Measurements from ENCODE around the gene PITX1. TPM values are rescaled to one million over a fixed set of nuclear protein-coding genes. Genes with fewer than 3 reads are reported as not detected.

PITX1 gene
- total and polyA plus RNA-seq, 2 donors (not counting 1 experiment from before 2014, with no cell fraction given), result 0.13 TPM; not detected in 1

- peak; percentile 66 for DNase-seq
- no peak overlapping the region for H3K27ac ChIP-seq (ENCODE audit: low read length in 2 of 2)
- H3K4me3 ChIP-seq (ENCODE audit: control extremely low read depth in 1 of 5, extremely low read depth in 1 of 5, insufficient read depth in 1 of 5, low read depth in 2 of 5, low read length in 4 of 5), result peak overlapping the region in 2 of 5 experiments; percentile 12 to 31
- peaks cover 32 to 48% of the 10 kb centered on the region in 2 donors for H3K4me1 ChIP-seq (ENCODE audit: control insufficient read depth in 2 of 2, insufficient read depth in 2 of 2, low read length in 2 of 2)
- Mint-ChIP-seq H3K4me1 (peaks cover 31% of the 10 kb centered on the region), H3K27me3 (peaks cover 63% of the 10 kb centered on the region), H3K27ac (no peak overlapping the region), H3K9me3 (ENCODE audit: insufficient read depth) (no peaks in the 10 kb centered on the region), H3K4me3 (peak overlapping the region; percentile 63)
- H3K4me2 ChIP-seq (replicated peaks; ENCODE audit: low read depth, low read length, poor library complexity, severe bottlenecking), result peak overlapping the region; percentile 69
- H3K79me2 ChIP-seq (ENCODE audit: control insufficient read depth, insufficient read depth, low read length), result no peaks in the 10 kb centered on the region
- peaks cover 0 to 91% (median 67%) of the 10 kb centered on the region in 4 experiments for H3K27me3 ChIP-seq (replicated peaks in 1 of 4; ENCODE audit: control extremely low read depth in 1 of 4, control insufficient read depth in 3 of 4, insufficient read depth in 4 of 4, low read length in 3 of 4)
- intact Hi-C loops (cut with micrococcal nuclease), result loop anchor here (1.0 to 10.0 kb wide), 2 partner anchors 10 to 306 kb away; partner anchors contain the start of gene CAMLG
- H4K20me1 ChIP-seq (ENCODE audit: control insufficient read depth, insufficient read depth, low read length, poor library complexity, severe bottlenecking), result peaks cover 23% of the 10 kb centered on the region
- H3K9me3 ChIP-seq (ENCODE audit: control extremely low read depth in 1 of 3, control insufficient read depth in 2 of 3, insufficient read depth in 1 of 3, low read length in 2 of 3), result peaks cover 0 to 48% (median 0%) of the 10 kb centered on the region in 3 donors
- peak overlapping the region; percentile 17 for H2AFZ ChIP-seq (ENCODE audit: insufficient read depth, low read depth, low read length, poor library complexity, severe bottlenecking)
- ChIA-PET POLR2A (no interaction called here), CTCF (no interaction called here)
- H3K9ac ChIP-seq (ENCODE audit: low read length), result peak overlapping the region; percentile 27
- H3K36me3 ChIP-seq (replicated peaks in 1 of 2; ENCODE audit: control extremely low read depth in 1 of 2, control insufficient read depth in 1 of 2, extremely low read depth in 1 of 2, insufficient read depth in 2 of 2, low read length in 1 of 2), result no peaks in the 10 kb centered on the region
- ATAC-seq (ENCODE audit: low read depth), result peak; percentile 25
- 5% methylated on average over 50 of the region's 51 CpGs for WGBS (ENCODE audit: insufficient coverage)
- TF ChIP-seq CTCF (IDR thresholded peaks at IDR 0.05) (no peak), EZH2 (IDR thresholded peaks at IDR 0.05; ENCODE audit: borderline replicate concordance, insufficient read depth, low read depth, low read length, poor library complexity, severe bottlenecking) (no peak)
These were observed 6.5 kb upstream of the PITX1 start for GRCh38 chr5:135040333-135041144.

GRCh38 chr5:135040034-135040332, 6.0 kb upstream of the PITX1 start:
- Histone ChIP-seq H3K27ac (ENCODE audit: low read length in 2 of 2) (no peak overlapping the region), H3K9me3 (ENCODE audit: control extremely low read depth in 1 of 3, control insufficient read depth in 2 of 3, insufficient read depth in 1 of 3, low read length in 2 of 3) (peaks cover 0 to 53% (median 0%) of the 10 kb centered on the region in 3 donors), H3K4me3 (ENCODE audit: control extremely low read depth in 1 of 5, extremely low read depth in 1 of 5, insufficient read depth in 1 of 5, low read depth in 2 of 5, low read length in 4 of 5) (no peak overlapping the region), H4K20me1 (ENCODE audit: control insufficient read depth, insufficient read depth, low read length, poor library complexity, severe bottlenecking) (peaks cover 23% of the 10 kb centered on the region), H3K9ac (ENCODE audit: low read length) (no peak overlapping the region), H2AFZ (ENCODE audit: insufficient read depth, low read depth, low read length, poor library complexity, severe bottlenecking) (no peak overlapping the region), H3K79me2 (ENCODE audit: control insufficient read depth, insufficient read depth, low read length) (no peaks in the 10 kb centered on the region), H3K36me3 (replicated peaks in 1 of 2; ENCODE audit: control extremely low read depth in 1 of 2, control insufficient read depth in 1 of 2, extremely low read depth in 1 of 2, insufficient read depth in 2 of 2, low read length in 1 of 2) (no peaks in the 10 kb centered on the region), H3K4me2 (replicated peaks; ENCODE audit: low read depth, low read length, poor library complexity, severe bottlenecking) (peak overlapping the region; percentile 69), H3K4me1 (ENCODE audit: control insufficient read depth in 2 of 2, insufficient read depth in 2 of 2, low read length in 2 of 2) (peaks cover 30 to 47% of the 10 kb centered on the region in 2 donors), H3K27me3 (replicated peaks in 1 of 4; ENCODE audit: control extremely low read depth in 1 of 4, control insufficient read depth in 3 of 4, insufficient read depth in 4 of 4, low read length in 3 of 4) (peaks cover 0 to 91% (median 70%) of the 10 kb centered on the region in 4 experiments)
- no peaks in the 10 kb centered on the region for H3K9me3 Mint-ChIP-seq (ENCODE audit: insufficient read depth)
- ChIA-PET POLR2A (no interaction called here), CTCF (no interaction called here)
- H3K27me3 Mint-ChIP-seq, result peaks cover 64% of the 10 kb centered on the region
- H3K4me1 Mint-ChIP-seq, result peaks cover 32% of the 10 kb centered on the region
- TF ChIP-seq CTCF (IDR thresholded peaks at IDR 0.05) (no peak), EZH2 (IDR thresholded peaks at IDR 0.05; ENCODE audit: borderline replicate concordance, insufficient read depth, low read depth, low read length, poor library complexity, severe bottlenecking) (peak; percentile 82)
- no peak overlapping the region for H3K27ac Mint-ChIP-seq
- no peak for DNase-seq
- no peak for ATAC-seq (ENCODE audit: low read depth)
- intact Hi-C loops (cut with micrococcal nuclease), result loop anchor here (1.0 to 10.0 kb wide), 2 partner anchors 10 to 305 kb away; partner anchors contain the start of gene CAMLG
- WGBS (ENCODE audit: insufficient coverage), result 5% methylated on average over 5 of the region's 11 CpGs
- H3K4me3 Mint-ChIP-seq, result peak overlapping the region; percentile 60
